Activated CD4-positive, alpha-beta T cell treated with anti-CD3 and anti-CD28 coated beads for 4 hours (primary cell): Measurements from ENCODE around the gene TNFRSF4.

Experiments
- DNase-seq, 2 donors: peaks; one replicate each; pipeline ENCODE4 v3.0.0-alpha.2; 2020

The TNFRSF4 gene

DNA sequence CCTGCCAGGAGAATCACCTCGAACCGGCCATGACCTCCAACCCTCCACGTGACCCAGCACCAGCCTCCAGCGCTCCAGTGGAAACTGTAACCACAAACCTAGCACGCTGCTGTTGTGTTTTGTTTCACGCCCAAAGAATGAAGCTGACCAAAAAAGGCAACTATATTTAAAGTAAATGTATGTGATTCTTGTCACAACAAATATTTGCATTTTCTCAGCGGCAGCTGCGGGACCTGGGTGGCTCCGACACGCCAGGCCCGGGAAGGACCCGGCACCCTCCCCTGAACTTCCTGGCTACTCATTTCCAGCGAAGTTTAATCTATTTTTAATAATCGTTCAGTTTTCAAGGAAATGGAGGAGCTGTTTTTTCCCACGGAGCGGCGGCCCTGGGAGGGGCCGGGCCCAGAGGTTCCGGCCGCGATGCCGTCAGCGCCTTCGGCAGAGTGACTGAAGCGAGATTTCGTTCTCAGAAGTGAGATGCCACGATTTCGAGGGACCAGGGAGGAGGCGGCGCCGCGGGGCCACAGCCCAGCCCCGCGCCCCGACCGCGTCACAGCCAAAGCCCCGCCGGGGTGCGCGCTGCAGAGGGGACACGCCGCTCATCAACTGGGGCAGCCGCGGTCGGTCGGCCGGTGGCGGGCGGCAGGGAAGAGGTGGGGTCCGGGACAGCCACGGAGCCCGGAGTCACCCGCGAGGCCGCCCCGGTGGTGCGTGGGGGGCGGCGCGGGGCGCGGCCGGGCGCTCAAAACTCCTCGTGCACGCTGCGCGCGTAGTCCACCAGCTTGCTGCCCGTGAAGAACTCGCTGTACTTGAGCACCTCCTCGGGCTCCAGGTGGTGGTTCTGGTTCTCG, 3.0 kb upstream of the TNFRSF4 start:
- DNase-seq: peak; percentile 63 to 66

DNA sequence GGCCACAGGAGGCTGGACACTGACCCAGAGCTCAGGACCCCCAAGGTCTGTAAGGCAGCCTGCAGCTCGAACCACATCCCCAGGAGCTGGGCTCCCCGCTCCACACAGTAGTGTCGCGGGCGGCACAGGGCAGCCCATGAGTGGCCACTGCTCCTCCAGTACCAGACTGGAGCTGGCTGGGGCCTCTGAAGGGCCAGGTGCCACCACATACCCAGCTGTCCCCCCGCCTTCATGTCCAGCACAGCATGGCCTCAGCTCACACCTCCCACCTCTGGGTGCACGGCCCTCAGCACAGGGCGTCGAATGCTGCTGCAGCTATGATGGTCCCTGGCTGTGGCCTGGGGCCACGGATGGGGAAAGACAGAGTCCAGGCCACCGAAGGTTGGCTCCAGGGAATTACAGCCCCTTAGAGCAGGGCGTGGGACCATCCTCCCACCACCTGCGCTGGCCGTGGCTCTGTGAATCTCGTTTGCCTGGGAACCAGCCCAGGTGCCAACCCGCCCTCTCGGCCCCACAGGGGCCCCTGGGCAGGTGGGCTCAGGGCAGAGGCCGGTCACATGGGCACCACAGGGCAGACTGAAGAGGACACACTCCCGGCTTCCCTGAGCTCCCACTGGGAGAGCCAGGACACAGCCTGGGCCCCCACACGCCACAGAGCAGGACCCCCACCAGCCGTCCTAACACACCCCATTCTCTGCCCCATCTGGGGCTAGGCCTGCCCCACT, 2.1 kb upstream of the TNFRSF4 start:
- no peak for DNase-seq

DNA sequence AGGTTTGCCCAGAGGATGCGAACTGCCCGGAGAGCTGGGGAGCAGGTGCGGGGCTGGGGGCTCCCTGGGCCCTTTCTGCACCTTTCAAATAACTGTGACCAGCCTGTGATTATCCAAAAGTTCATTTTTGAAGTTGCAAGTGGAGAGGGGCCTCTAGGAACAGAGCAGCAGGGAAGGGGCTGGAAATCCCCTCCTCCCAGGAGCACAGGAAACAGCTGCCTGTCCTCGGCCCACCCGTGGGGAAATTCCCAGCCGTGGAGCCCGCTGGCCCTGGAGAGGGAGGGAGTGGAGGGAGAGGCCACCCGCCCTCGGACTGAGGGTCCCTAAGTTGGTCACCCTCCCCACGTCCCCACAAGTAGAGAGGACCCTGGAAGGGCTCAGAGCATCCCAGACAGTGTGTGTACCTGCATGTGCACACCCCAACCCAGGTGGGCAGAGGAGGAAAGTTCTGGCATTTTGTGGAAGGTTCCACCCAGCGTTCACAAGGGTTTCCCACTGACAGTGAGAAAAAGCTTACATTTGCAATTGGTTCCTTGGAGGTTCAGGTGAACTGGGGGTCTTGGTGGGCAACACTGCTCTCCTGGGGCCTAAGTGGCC, 1.2 kb upstream of the TNFRSF4 start:
- no peak for DNase-seq

DNA sequence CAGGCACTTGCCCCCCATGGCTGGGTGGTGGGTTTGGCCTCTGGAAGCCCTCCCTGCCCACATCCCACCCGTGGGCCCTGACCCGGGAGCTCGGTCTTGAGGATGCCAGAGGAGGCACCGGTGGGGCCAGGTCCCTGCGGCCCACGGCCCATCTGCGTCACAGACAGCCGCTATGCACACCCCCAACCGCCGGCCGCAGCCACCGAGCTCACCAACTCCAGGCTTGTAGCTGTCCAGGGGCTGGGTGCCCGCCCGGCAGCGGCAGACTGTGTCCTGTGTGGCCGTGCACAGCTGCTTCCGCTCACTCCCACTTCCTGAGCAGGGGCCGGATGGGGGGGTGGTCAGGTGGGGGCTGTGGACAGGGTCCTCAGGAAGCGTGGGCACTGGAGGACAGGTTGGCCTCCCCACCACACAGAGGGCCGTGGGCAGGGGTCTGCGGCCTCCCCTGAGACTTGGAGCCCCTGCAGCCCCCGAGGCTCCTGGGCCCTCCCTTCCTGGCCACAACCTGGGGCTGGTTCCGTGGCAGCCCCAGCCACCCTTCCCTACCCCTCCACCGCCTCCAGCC, 1.1 kb downstream of the TNFRSF4 start:
- no peak for DNase-seq

DNA sequence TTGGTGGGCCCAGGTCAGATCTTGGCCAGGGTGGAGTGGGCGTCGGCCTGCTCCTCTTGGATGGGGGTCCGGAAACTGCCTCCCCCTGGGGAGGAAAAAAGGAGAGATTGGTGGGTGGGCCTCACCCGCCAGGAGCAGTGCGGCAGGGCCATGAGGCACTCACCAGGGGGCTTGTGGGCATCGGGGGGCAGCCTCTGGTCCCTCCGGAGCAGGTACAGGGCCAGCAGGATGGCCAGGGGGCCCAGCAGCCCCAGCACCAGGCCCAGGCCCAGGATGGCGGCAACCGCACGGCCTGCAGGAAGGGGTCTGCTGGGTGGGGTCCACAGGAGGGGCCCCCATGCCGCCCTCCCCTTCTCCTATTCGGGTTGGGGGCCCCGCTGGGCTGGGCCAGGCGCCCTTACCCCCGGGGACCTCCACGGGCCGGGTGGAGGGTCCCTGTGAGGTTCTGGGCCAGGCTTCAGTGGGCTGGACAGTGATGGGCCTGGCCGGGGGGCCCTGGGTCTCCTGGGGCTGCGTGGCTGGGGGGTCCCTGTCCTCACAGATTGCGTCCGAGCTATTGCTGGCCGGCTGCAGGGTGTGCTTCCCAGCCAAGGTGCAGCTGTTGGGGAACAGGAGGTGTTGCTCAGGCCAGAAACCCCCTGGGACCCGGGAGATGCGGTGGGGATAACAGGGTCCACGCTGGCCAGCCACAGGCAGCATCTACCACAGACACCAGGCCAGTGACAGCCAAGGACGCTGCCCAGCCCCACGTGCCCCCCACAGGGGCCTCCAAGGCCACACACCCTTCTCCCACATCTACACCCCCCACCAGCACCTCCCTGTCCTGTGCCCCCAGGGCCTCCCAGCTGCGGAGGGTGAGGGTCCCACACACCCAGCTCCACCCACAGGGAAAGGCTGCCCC, 2.2 kb downstream of the TNFRSF4 start:
- no peak for DNase-seq

DNA sequence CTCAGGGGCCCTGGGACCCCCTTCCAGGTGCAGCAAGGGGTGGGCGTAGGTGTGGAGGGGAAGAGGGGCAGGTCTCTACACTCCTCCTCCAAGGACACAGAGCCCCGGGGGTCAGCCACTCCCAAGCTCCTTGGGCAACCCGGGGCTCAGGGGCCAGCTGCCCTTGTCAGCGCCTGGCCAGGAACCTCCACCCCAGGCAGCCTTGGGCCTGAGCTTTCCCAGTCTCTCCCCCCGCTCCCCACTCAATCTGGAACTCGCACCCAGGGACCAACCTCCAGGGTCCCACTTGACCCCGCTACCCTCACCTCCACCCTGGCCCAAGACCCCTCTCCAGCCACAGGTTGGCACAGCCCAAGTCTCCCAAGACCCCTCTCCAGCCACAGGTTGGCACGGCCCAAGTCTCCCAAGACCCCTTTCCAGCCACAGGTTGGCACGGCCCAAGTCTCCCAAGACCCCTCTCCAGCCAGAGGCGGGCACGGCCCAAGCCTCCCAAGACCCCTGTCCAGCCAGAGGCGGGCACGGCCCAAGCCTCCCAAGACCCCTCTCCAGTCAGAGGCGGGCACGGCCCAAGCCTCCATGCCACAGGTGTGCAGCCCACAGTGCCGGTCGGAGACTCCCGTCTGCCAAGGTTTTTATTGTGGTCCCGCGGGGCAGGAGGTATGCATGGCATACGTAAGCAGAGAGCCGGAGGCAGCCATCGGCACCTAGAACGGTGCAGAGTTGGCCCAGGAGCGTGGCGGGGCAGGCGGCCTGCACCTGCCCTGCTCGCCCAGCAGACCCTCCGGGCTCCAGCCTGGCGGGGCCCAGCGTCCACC, 3.0 kb downstream of the TNFRSF4 start:
- peak in 1 of 2 donors; percentile 12 for DNase-seq

- peak; percentile 68 to 73 for DNase-seq
These were observed 5.1 kb downstream of the TNFRSF4 start for GRCh38 chr1:1208713-1209433.

DNA sequence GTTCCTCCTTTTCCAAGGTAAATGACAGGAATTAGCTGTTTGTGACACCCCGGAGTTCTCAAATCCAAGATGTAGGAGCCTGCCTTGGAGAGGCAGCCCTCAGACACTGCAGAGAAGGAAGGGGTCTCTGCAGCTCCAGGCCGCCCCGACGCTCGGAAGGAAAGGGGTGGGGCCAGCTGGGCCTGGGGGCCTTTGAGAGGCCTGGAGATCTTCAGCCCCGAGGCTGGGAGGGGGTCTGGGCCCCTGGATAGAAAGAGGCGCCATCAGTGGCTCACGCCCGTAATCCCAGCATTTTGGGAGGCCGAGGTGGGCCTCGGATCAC, 6.4 kb downstream of the TNFRSF4 start:
- no peak for DNase-seq

- peak in 1 of 2 donors; percentile 40 for DNase-seq
These were observed 6.9 kb downstream of the TNFRSF4 start for GRCh38 chr1:1206966-1207531.

GRCh38 chr1:1206376-1206965, 7.5 kb downstream of the TNFRSF4 start, which contains the start of gene TNFRSF18:
TNFRSF18 (minus strand) TSS chr1:1206592; CDS start chr1:1206571, 21 bp downstream.
- DNase-seq: peak; percentile 68 to 70

- peak in 1 of 2 donors; percentile 25 for DNase-seq
These were observed 8.1 kb downstream of the TNFRSF4 start for GRCh38 chr1:1205769-1206375.

DNA sequence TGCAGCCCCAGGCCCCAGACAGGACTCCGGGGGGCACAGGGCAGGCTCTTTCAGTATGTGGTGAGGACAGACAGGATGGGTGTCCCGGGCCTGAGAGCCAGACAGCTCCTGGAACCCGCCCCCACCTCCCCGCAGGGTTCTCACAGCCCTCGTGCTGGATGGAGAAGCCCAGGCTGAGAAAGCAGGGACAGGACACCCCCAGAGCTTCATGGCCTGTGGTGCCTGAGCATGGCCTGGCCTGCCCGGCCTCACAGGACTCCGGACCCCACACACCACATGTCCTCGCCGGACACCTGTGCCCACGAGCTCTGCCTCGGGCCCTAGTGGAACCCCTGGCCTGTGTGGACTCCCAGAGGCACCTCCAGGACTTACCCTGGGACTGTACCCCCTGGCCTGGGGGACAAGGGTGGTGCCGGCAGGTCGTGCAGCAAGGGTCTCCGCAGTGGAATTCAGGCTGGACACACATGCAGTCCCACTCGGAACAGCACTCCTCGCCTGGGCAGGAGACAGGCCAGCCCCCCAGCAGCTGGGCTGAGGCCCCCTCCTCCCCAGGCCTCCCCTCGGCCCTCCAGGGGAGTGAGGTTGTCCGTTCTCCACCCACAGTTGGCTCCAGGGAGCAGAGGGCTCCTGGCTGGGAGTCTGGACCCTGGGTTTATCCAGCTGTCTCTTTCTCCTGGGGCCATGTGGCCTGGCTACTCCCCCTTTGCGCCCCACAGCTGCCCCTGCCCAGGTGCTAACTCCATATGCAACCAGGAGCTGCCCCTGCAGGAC, 8.8 kb downstream of the TNFRSF4 start:
- DNase-seq: no peak

- DNase-seq: no peak
These were observed 9.5 kb downstream of the TNFRSF4 start for GRCh38 chr1:1204425-1204920.

- no peak for DNase-seq
These were observed 10.2 kb downstream of the TNFRSF4 start for GRCh38 chr1:1203561-1204424.

- no peak for DNase-seq
These were observed 11.0 kb downstream of the TNFRSF4 start for GRCh38 chr1:1202831-1203560.
